ENCODE measurements around the gene SLC30A7.
A peak's percentile ranks its signal among the peaks of the same experiment; 100 is the strongest.

Gene SLC30A7

GRCh38 chr1:100894603-100895539 lies 1.0 kb upstream of the SLC30A7 start, which contains the start of gene EXTL2:
Gene EXTL2, minus strand, starts transcription at chr1:100894842. Its CDS starts 6,085 bp downstream, at chr1:100888757.
- TF ChIP-seq RARB (CRISPR knock-in tag; IDR thresholded peaks at IDR 0.05) (no peak), TCF4 (CRISPR knock-in tag; IDR thresholded peaks at IDR 0.05; ENCODE audit: borderline replicate concordance) (no peak), CSDC2 (CRISPR knock-in tag; IDR thresholded peaks at IDR 0.05) (no peak), ISL1 (CRISPR knock-in tag; IDR thresholded peaks at IDR 0.05) (no peak), ARNTL (CRISPR knock-in tag; IDR thresholded peaks at IDR 0.05; ENCODE audit: borderline replicate concordance, low read depth) (no peak), TSHZ2 (CRISPR knock-in tag; IDR thresholded peaks at IDR 0.05) (no peak), TOX (CRISPR knock-in tag; IDR thresholded peaks at IDR 0.05; ENCODE audit: borderline replicate concordance) (no peak), ZFP3 (CRISPR knock-in tag; IDR thresholded peaks at IDR 0.05) (no peak), ZNF8 (CRISPR knock-in tag; IDR thresholded peaks at IDR 0.05) (no peak), BACH2 (CRISPR knock-in tag; IDR thresholded peaks at IDR 0.05; ENCODE audit: borderline replicate concordance) (no peak), ZFP30 (CRISPR knock-in tag; IDR thresholded peaks at IDR 0.05) (no peak)

GRCh38 chr1:100896481-100896982 lies 642 bp downstream of the SLC30A7 start:
- peak; percentile 37 for ATAC-seq
- no peak for TF ChIP-seq POU6F1 (CRISPR knock-in tag; IDR thresholded peaks at IDR 0.05; ENCODE audit: borderline replicate concordance, low read depth)
- TF ChIP-seq PPARA (CRISPR knock-in tag; IDR thresholded peaks at IDR 0.05; ENCODE audit: borderline replicate concordance): no peak
- no peak for TF ChIP-seq SNAI2 (CRISPR knock-in tag; IDR thresholded peaks at IDR 0.05)
- no peak for TF ChIP-seq BACH2 (CRISPR knock-in tag; IDR thresholded peaks at IDR 0.05; ENCODE audit: borderline replicate concordance)
- TF ChIP-seq ZFP3 (CRISPR knock-in tag; IDR thresholded peaks at IDR 0.05): no peak
- no peak for TF ChIP-seq PATZ1 (CRISPR knock-in tag; IDR thresholded peaks at IDR 0.05; ENCODE audit: borderline replicate concordance)
- TF ChIP-seq ZC3H10 (CRISPR knock-in tag; IDR thresholded peaks at IDR 0.05): no peak
- no peak for TF ChIP-seq ZNF70 (CRISPR knock-in tag; IDR thresholded peaks at IDR 0.05)

More at GRCh38 chr1:100894603-100895539, 1.0 kb upstream of the SLC30A7 start, which contains the start of gene EXTL2:
- ATAC-seq: peak; percentile 70

- ATAC-seq: no peak
- TF ChIP-seq ARNTL (CRISPR knock-in tag; IDR thresholded peaks at IDR 0.05; ENCODE audit: borderline replicate concordance, low read depth) (no peak), ZNF70 (CRISPR knock-in tag; IDR thresholded peaks at IDR 0.05) (no peak), ISL1 (CRISPR knock-in tag; IDR thresholded peaks at IDR 0.05) (no peak), CSRNP3 (CRISPR knock-in tag; IDR thresholded peaks at IDR 0.05) (no peak), SNAI2 (CRISPR knock-in tag; IDR thresholded peaks at IDR 0.05) (no peak), RARB (CRISPR knock-in tag; IDR thresholded peaks at IDR 0.05) (no peak), CREB5 (CRISPR knock-in tag; IDR thresholded peaks at IDR 0.05; ENCODE audit: low read depth) (no peak), TCF4 (CRISPR knock-in tag; IDR thresholded peaks at IDR 0.05; ENCODE audit: borderline replicate concordance) (no peak), ZNF565 (CRISPR knock-in tag; conservative IDR thresholded peaks at IDR 0.05; ENCODE audit: low read depth) (no peak), ZFP3 (CRISPR knock-in tag; IDR thresholded peaks at IDR 0.05) (no peak), BACH2 (CRISPR knock-in tag; IDR thresholded peaks at IDR 0.05; ENCODE audit: borderline replicate concordance) (no peak), ZNF8 (CRISPR knock-in tag; IDR thresholded peaks at IDR 0.05) (no peak), PATZ1 (CRISPR knock-in tag; IDR thresholded peaks at IDR 0.05; ENCODE audit: borderline replicate concordance) (no peak), GLIS3 (CRISPR knock-in tag; IDR thresholded peaks at IDR 0.05) (no peak), TOX (CRISPR knock-in tag; IDR thresholded peaks at IDR 0.05; ENCODE audit: borderline replicate concordance) (no peak)
These were observed 6.5 kb downstream of the SLC30A7 start for GRCh38 chr1:100902365-100902764.
